PC-9 (cell line): Measurements from ENCODE around the gene NPPB. TPM values are rescaled to one million over a fixed set of nuclear protein-coding genes. Genes with fewer than 3 reads are reported as not detected.
"Not testable (repeated sequence)": the region's sequence is repeated elsewhere in the genome, so short reads cannot be mapped to it uniquely, and the experiment has no call there.

Source experiments
- BruUV-seq: library from RNA; stranded (reverse); fragments of 400-500 nt; replicated peaks from 2 replicates; lab custom pipeline; 2021; lab: Mats Ljungman, UMichigan
- CTCF ChIA-PET: fragments of 300-600 bp; sonication (Branson Sonifier 250); formaldehyde crosslinking; loops from one replicate; lab custom pipeline; 2022; ENCODE audit warnings: antibody characterized with exemption; lab: Charles Lee
- POLR2A ChIA-PET: fragments of 300-600 bp; sonication (Branson Sonifier 250); formaldehyde crosslinking; loops from one replicate; lab custom pipeline; 2022; ENCODE audit warnings: antibody characterized with exemption; ENCODE audit not compliant: unreplicated experiment; lab: Charles Lee
- DNase-seq, 2 experiments: peaks; one replicate each; pipeline versions ENCODE4 v3.0.0 to v3.0.0-alpha.2; 2015 to 2022; ENCODE audit warnings: mixed read lengths in 1 of 2
- H2AFZ ChIP-seq: fragments of 200-600 bp; sonication (generic); 2 replicates; pipeline ENCODE4 v1.8.1; 2017; ENCODE audit warnings: antibody characterized with exemption
- H3F3A ChIP-seq: fragments of 200-600 bp; sonication (generic); 2 replicates; pipeline ENCODE4 v1.8.1; 2017; ENCODE audit warnings: antibody characterized with exemption, mild to moderate bottlenecking, low read depth; ENCODE audit not compliant: insufficient read depth
- H3K27ac ChIP-seq: fragments of 200-600 bp; sonication (generic); 2 replicates; pipeline ENCODE4 v1.6.1; 2016; ENCODE audit warnings: mixed run types
- H3K27me3 ChIP-seq: fragments of 200-600 bp; sonication (generic); 2 replicates; pipeline ENCODE4 v1.6.1; 2016; ENCODE audit warnings: low read depth, mixed run types; ENCODE audit not compliant: insufficient read depth
- H3K36me3 ChIP-seq: fragments of 200-600 bp; sonication (generic); 2 replicates; pipeline ENCODE4 v1.6.1; 2016; ENCODE audit warnings: low read depth, mixed run types
- H3K4me1 ChIP-seq: fragments of 200-600 bp; sonication (generic); replicated peaks from 2 replicates; pipeline ENCODE4 v1.6.1; 2016; ENCODE audit warnings: mixed run types; ENCODE audit not compliant: insufficient read depth
- H3K4me2 ChIP-seq: fragments of 200-600 bp; sonication (generic); 2 replicates; pipeline ENCODE4 v1.6.1; 2017; ENCODE audit warnings: mixed run types
- H3K4me3 ChIP-seq: fragments of 200-600 bp; sonication (generic); 2 replicates; pipeline ENCODE4 v1.6.1; 2016; ENCODE audit warnings: mixed run types
- H3K79me2 ChIP-seq: fragments of 200-600 bp; sonication (generic); 2 replicates; pipeline ENCODE4 v1.6.1; 2017; ENCODE audit warnings: low read depth, mixed run types
- H3K9me2 ChIP-seq: fragments of 200-600 bp; sonication (generic); 2 replicates; pipeline ENCODE4 v1.8.1; 2017; ENCODE audit warnings: mild to moderate bottlenecking; ENCODE audit not compliant: insufficient read depth
- H3K9me3 ChIP-seq: fragments of 200-600 bp; sonication (generic); 2 replicates; pipeline ENCODE4 v1.8.1; 2016; ENCODE audit warnings: low read depth; ENCODE audit not compliant: insufficient read depth
- H4K20me1 ChIP-seq: fragments of 200-600 bp; sonication (generic); 2 replicates; pipeline ENCODE4 v1.8.1; 2017; ENCODE audit not compliant: insufficient read depth
- EZH2 ChIP-seq: fragments of 200-600 bp; sonication (generic); IDR thresholded peaks from 2 replicates; pipeline ENCODE4 v1.8.0; 2017; ENCODE audit warnings: antibody characterized with exemption, low read depth
- intact Hi-C: fragments of 100-400 bp; cut with micrococcal nuclease; formaldehyde crosslinking; loops from one replicate; pipeline ENCODE4 v1.10.0; 2022; ENCODE audit not compliant: unreplicated experiment
- total RNA-seq: library from RNA; stranded (reverse); gene quantifications from 2 replicates; pipeline ENCODE4 v1.2.3, GENCODE V29; 2021
- TF ChIP-seq, protein P1 (sequence below): fragments of 200-600 bp; sonication (generic); conservative IDR thresholded peaks from 2 replicates; pipeline ENCODE4 v1.6.1; 2017; ENCODE audit warnings: mixed run types, antibody characterized with exemption, mild to moderate bottlenecking, moderate library complexity

NPPB gene
- total RNA-seq, 1 experiment from 2014 or later = not detected

DNA sequence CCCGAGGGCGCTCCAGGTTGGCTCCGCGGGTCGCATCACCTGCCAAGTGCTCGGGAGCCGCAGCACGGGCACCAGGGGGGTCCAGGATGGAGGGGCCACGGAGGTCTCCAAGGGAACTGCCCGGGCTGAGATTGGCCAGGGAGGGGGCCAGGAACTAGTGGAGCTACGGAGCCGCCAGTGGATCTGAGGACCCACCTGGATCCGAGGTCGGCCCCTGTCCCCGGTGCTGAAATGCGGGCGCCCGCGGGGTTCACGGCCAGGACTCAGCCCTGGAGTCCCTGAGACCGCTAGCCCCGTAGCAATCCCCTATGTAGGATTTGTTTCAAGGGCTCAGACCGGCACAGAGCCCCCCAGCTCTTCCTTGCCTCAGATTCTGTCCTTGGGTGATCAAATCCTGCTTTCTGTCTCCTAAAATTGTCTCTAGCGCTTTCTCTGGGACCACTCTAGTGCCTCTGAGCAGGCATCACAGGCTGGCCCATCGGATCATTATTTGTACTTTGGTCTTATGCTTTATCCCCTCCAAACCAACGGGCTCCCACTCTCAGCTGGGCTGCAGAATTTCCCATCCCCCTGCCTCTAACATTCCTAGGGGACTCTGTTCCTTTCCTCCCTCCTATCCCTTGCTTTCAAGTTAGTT is 40.2 kb upstream of the NPPB start:
- H3K4me3 ChIP-seq = no peak overlapping the region
- ChIA-PET CTCF (no interaction called here), POLR2A (no interaction called here)
- TF ChIP-seq, protein P1, sequence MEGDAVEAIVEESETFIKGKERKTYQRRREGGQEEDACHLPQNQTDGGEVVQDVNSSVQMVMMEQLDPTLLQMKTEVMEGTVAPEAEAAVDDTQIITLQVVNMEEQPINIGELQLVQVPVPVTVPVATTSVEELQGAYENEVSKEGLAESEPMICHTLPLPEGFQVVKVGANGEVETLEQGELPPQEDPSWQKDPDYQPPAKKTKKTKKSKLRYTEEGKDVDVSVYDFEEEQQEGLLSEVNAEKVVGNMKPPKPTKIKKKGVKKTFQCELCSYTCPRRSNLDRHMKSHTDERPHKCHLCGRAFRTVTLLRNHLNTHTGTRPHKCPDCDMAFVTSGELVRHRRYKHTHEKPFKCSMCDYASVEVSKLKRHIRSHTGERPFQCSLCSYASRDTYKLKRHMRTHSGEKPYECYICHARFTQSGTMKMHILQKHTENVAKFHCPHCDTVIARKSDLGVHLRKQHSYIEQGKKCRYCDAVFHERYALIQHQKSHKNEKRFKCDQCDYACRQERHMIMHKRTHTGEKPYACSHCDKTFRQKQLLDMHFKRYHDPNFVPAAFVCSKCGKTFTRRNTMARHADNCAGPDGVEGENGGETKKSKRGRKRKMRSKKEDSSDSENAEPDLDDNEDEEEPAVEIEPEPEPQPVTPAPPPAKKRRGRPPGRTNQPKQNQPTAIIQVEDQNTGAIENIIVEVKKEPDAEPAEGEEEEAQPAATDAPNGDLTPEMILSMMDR = no peak
- no peak for TF ChIP-seq EZH2
- H3F3A ChIP-seq = peaks cover 7% of the 10 kb centered on the region; the same call in 1 of the 2 replicates
- no peaks in the 10 kb centered on the region for H3K79me2 ChIP-seq
- BruUV-seq = no TSS peak
- no peaks in the 10 kb centered on the region for H4K20me1 ChIP-seq
- no peak for DNase-seq
- no peak overlapping the region for H3K27ac ChIP-seq
- H3K36me3 ChIP-seq = no peaks in the 10 kb centered on the region
- H2AFZ ChIP-seq = no peak overlapping the region
- H3K9me3 ChIP-seq = no peaks in the 10 kb centered on the region
- no peaks in the 10 kb centered on the region for H3K27me3 ChIP-seq
- peaks cover 5% of the 10 kb centered on the region; the same call in 1 of the 2 replicates for H3K4me1 ChIP-seq
- no peaks in the 10 kb centered on the region for H3K9me2 ChIP-seq
- H3K4me2 ChIP-seq = no peak overlapping the region
- intact Hi-C loops = loop anchor here (10.0 kb wide), 1 partner anchor 164 kb away; the partner anchor contains the start of gene AGTRAP

DNA sequence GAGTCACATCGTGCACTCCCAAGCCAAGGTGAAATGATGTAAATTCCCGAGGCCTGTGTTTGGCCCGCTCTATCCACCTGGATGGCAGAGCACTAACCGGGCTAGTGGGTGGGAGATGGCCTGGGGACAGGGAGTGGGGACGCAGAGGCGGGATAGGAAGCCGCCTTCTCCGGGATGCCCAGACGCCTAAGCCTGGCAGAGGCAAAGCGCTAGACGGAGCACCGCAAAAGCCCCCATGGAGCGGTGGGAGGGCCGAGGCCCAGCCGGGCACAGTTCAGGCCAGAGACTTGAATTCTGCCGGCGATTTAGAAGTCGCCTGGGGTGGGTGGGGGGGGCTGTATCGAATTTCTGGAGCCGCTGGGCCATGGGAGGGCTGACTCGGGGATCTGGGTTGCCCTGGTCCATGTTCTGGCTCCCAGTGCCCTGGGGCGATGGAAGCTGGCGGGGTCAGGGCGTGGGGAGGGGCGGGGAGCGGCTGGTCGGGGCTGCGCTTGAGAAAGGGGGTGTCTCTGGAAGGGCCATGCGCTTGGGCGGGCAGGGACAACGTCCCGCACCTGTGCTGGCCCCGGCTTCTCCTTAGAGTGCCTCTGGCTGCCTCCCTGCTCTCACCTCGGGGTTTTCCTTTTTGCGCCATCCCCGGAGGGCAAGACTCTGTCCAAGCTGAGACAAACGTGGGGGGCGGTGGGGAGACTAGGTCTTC is 39.5 kb upstream of the NPPB start:
- Histone ChIP-seq H2AFZ (no peak overlapping the region), H3K4me2 (no peak overlapping the region), H3K27me3 (no peaks in the 10 kb centered on the region), H3K4me3 (no peak overlapping the region), H3K79me2 (no peaks in the 10 kb centered on the region), H3K9me3 (no peaks in the 10 kb centered on the region), H4K20me1 (no peaks in the 10 kb centered on the region), H3K9me2 (no peaks in the 10 kb centered on the region), H3K4me1 (peaks cover 5% of the 10 kb centered on the region; the same call in 1 of the 2 replicates), H3K36me3 (no peaks in the 10 kb centered on the region), H3F3A (peaks cover 7% of the 10 kb centered on the region; the same call in 1 of the 2 replicates), H3K27ac (no peak overlapping the region)
- intact Hi-C loops = loop anchor here (10.0 kb wide), 1 partner anchor 163 kb away; the partner anchor contains the start of gene AGTRAP
- TF ChIP-seq, protein P1 = no peak
- no peak for TF ChIP-seq EZH2
- ChIA-PET CTCF (no interaction called here), POLR2A (no interaction called here)
- no TSS peak for BruUV-seq
- DNase-seq = no peak

DNA sequence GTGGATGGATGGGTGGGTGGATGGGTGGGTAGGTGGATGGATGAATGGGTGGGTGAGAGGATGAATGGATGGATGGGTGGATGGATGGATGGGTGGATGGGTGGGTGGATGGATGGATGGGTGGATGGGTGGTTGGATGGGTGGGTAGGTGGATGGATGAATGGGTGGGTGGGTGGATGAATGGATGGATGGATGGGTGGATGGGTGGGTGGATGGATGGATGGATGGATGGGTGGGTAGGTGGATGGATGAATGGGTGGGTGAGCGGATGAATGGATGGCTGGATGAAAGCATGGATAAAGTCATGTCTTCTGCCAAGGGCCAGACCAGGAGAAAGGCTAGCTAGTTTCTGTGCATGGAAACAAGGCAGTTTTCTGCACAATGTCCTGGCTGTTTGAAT is 35.8 kb upstream of the NPPB start:
- H3K4me1 ChIP-seq, H4K20me1 ChIP-seq, H2AFZ ChIP-seq, DNase-seq, H3K27me3 ChIP-seq, POLR2A ChIA-PET, H3K9me2 ChIP-seq, H3K27ac ChIP-seq, H3K4me3 ChIP-seq, H3K9me3 ChIP-seq, H3K4me2 ChIP-seq, H3F3A ChIP-seq, BruUV-seq, H3K79me2 ChIP-seq, H3K36me3 ChIP-seq: not testable (repeated sequence)
- CTCF ChIA-PET = interaction anchor here (0.6 kb wide), 1 partner anchor 174 kb away, joined by 3 read pairs; no protein-coding TSS in a partner anchor
- intact Hi-C loops = loop anchor here (1.0 to 10.0 kb wide), 2 partner anchors 56 to 160 kb away; partner anchors contain the start of gene AGTRAP
